Muscle layer of colon (tissue), 2 donors: ENCODE results near the gene PER2.

Source experiments
- H3K27ac ChIP-seq: one replicate; pipeline ENCODE4 v1.7.0; 2013; ENCODE audit warnings: low read depth, mild to moderate bottlenecking, low read length, moderate library complexity
- H3K27me3 ChIP-seq, 2 donors: one replicate each; pipeline ENCODE4 v1.7.0; 2013; ENCODE audit warnings: low read length in 2 of 2, mild to moderate bottlenecking in 2 of 2; ENCODE audit not compliant: insufficient read depth in 2 of 2, control insufficient read depth in 1 of 2
- H3K36me3 ChIP-seq: one replicate; pipeline ENCODE4 v1.7.0; 2013; ENCODE audit warnings: mild to moderate bottlenecking, low read length; ENCODE audit not compliant: insufficient read depth
- H3K4me1 ChIP-seq: one replicate; pipeline ENCODE4 v1.7.0; 2013; ENCODE audit warnings: mild to moderate bottlenecking, low read length; ENCODE audit not compliant: insufficient read depth
- H3K4me3 ChIP-seq, 2 donors: one replicate each; pipeline ENCODE4 v1.7.0; 2013; ENCODE audit warnings: low read length in 2 of 2, low read depth in 1 of 2, mild to moderate bottlenecking in 1 of 2, moderate library complexity in 1 of 2
- H3K9ac ChIP-seq: one replicate; pipeline ENCODE4 v1.7.0; 2013; ENCODE audit warnings: low read length
- H3K9me3 ChIP-seq: one replicate; pipeline ENCODE4 v1.7.0; 2013; ENCODE audit warnings: mild to moderate bottlenecking, low read length
- donor health status: abdominal sarcoma.
- donor health status: Adenocarcinoma of cecum.

PER2 gene

GRCh38 chr2:238203973-238204683 is 84.3 kb downstream of the PER2 start:
- Histone ChIP-seq H3K9ac (peak overlapping the region; percentile 80), H3K9me3 (no peaks in the 10 kb centered on the region), H3K27ac (peak overlapping the region; percentile 93), H3K4me1 (peaks cover 35% of the 10 kb centered on the region), H3K36me3 (no peaks in the 10 kb centered on the region), H3K4me3 (peak overlapping the region; percentile 55 to 75), H3K27me3 (no peaks in the 10 kb centered on the region)

GRCh38 chr2:238203094-238203972 is 85.1 kb downstream of the PER2 start, which contains the start of gene ILKAP:
TSS of gene ILKAP (minus strand) at chr2:238203695. CDS start at chr2:238203553, 142 bp downstream.
- Histone ChIP-seq H3K9me3 (no peaks in the 10 kb centered on the region), H3K9ac (peak within 1 kb of the TSS; percentile 92), H3K27ac (peak within 1 kb of the TSS; percentile 93), H3K4me3 (peak within 1 kb of the TSS; percentile 55 to 85), H3K27me3 (no peaks in the 10 kb centered on the region), H3K4me1 (peaks cover 35% of the 10 kb centered on the region), H3K36me3 (no peaks in the 10 kb centered on the region)

- H3K9ac ChIP-seq: peak overlapping the region; percentile 92
- H3K27me3 ChIP-seq: no peaks in the 10 kb centered on the region
- peak overlapping the region; percentile 27 to 85 for H3K4me3 ChIP-seq
- peak overlapping the region; percentile 79 for H3K27ac ChIP-seq
- H3K4me1 ChIP-seq: peaks cover 38% of the 10 kb centered on the region
- H3K36me3 ChIP-seq: no peaks in the 10 kb centered on the region
- no peaks in the 10 kb centered on the region for H3K9me3 ChIP-seq
Observed at GRCh38 chr2:238202326-238203093, 85.9 kb downstream of the PER2 start.
